CD4-positive, alpha-beta T cell treated with Interleukin-6 at 100 ng/mL for 8 hours (primary cell): ENCODE results near the gene LDLR.
"Not testable (repeated sequence)": the region's sequence is repeated elsewhere in the genome, so short reads cannot be mapped to it uniquely, and the experiment has no call there.

Source experiments
- DNase-seq: peaks from one replicate; pipeline ENCODE4 v3.0.0-alpha.2; 2020; ENCODE audit warnings: mixed read lengths, low spot score

The LDLR gene

GRCh38 chr19:11106477-11106876 is 17.2 kb downstream of the LDLR start:
- DNase-seq, result no peak

- no peak for DNase-seq
Observed at GRCh38 chr19:11108746-11109145, 19.5 kb downstream of the LDLR start.

DNA sequence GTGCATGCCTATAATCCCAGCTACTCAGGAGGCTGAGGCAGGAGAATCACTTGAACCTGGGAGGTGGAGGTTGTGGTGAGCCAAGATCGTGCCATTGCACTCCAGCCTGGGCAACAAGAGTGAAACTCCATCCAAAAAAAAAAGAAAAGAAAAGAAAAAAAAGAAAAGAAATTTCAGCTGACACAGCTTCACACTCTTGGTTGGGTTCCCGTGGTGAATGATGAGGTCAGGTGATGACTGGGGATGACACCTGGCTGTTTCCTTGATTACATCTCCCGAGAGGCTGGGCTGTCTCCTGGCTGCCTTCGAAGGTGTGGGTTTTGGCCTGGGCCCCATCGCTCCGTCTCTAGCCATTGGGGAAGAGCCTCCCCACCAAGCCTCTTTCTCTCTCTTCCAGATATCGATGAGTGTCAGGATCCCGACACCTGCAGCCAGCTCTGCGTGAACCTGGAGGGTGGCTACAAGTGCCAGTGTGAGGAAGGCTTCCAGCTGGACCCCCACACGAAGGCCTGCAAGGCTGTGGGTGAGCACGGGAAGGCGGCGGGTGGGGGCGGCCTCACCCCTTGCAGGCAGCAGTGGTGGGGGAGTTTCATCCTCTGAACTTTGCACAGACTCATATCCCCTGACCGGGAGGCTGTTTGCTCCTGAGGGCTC is 22.0 kb downstream of the LDLR start:
- no peak for DNase-seq

DNA sequence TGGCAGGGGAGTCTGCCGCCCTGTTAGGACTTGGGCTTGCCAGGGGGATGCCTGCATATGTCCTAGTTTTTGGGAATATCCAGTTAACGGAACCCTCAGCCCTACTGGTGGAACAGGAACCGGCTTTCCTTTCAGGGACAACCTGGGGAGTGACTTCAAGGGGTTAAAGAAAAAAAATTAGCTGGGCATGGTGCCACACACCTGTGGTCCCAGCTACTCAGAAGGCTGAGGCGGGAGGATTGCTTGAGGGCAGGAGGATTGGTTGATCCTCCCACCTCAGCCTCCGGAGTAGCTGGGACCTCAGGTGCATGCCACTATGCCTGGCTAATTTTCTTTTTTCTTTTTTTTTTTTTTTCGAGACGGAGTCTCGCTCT is 22.5 kb downstream of the LDLR start:
- no peak for DNase-seq

DNA sequence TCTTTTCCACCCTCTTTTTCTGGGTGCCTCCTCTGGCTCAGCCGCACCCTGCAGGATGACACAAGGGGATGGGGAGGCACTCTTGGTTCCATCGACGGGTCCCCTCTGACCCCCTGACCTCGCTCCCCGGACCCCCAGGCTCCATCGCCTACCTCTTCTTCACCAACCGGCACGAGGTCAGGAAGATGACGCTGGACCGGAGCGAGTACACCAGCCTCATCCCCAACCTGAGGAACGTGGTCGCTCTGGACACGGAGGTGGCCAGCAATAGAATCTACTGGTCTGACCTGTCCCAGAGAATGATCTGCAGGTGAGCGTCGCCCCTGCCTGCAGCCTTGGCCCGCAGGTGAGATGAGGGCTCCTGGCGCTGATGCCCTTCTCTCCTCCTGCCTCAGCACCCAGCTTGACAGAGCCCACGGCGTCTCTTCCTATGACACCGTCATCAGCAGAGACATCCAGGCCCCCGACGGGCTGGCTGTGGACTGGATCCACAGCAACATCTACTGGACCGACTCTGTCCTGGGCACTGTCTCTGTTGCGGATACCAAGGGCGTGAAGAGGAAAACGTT is 24.0 kb downstream of the LDLR start:
- no peak for DNase-seq

GRCh38 chr19:11115042-11115441 is 25.8 kb downstream of the LDLR start:
- DNase-seq, result no peak

DNA sequence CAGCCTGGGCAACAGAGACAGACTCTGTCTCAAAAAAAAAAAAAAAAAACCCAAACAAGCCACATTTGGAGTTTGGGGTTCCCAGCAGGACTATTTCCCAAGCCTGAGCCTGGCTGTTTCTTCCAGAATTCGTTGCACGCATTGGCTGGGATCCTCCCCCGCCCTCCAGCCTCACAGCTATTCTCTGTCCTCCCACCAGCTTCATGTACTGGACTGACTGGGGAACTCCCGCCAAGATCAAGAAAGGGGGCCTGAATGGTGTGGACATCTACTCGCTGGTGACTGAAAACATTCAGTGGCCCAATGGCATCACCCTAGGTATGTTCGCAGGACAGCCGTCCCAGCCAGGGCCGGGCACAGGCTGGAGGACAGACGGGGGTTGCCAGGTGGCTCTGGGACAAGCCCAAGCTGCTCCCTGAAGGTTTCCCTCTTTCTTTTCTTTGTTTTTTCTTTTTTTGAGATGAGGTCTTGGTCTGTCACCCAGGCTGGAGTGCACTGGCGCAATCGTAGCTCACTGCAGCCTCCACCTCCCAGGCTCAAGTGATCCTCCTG is 26.7 kb downstream of the LDLR start:
- no peak for DNase-seq

DNA sequence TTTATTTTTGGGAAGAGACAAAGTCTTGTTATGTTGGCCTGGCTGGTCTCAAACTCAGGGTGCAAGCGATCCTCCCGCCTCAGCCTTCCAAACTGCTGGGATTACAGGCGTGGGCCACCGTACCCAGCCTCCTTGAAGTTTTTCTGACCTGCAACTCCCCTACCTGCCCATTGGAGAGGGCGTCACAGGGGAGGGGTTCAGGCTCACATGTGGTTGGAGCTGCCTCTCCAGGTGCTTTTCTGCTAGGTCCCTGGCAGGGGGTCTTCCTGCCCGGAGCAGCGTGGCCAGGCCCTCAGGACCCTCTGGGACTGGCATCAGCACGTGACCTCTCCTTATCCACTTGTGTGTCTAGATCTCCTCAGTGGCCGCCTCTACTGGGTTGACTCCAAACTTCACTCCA is 27.2 kb downstream of the LDLR start:
- no peak for DNase-seq

DNA sequence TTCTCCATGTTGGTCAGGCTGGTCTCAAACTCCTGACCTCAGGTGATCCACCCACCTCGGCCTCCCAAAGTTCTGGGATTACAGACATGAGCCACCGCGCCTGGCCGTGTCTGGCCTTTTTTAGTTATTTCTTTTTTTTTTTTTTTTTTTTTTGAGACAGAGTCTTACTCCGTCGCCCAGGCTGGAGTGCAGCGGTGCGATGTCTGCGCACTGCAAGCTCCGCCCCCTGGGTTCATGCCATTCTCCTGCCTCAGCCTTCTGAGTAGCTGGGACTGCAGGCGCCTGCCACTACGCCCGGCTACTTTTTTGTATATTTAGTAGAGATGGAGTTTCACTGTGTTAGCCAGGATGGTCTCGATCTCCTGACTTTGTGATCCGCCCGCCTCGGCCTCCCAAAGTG is 32.7 kb downstream of the LDLR start:
- not testable (repeated sequence) for DNase-seq

DNA sequence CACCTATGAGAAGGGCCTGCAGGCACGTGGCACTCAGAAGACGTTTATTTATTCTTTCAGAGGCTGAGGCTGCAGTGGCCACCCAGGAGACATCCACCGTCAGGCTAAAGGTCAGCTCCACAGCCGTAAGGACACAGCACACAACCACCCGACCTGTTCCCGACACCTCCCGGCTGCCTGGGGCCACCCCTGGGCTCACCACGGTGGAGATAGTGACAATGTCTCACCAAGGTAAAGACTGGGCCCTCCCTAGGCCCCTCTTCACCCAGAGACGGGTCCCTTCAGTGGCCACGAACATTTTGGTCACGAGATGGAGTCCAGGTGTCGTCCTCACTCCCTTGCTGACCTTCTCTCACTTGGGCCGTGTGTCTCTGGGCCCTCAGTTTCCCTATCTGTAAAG is 33.9 kb downstream of the LDLR start:
- no peak for DNase-seq

DNA sequence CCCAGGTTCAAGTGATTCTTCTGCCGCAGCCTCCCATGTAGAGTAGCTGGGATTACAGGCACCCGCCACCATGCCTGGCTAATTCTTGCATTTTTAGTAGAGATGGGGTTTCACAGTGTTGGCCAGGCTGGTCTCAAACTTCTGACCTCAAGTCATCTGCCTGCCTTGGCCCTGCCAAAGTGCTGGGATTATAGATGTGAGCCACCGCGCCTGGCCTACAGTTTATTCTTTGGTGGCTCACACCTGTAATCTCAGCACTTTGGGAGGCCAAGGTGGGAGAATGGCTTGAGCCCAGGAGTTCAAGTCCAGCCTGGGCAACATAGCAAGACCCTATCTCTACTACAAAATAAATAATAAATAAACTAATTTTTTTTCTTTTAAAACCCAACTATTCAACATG is 34.9 kb downstream of the LDLR start:
- not testable (repeated sequence) for DNase-seq

DNA sequence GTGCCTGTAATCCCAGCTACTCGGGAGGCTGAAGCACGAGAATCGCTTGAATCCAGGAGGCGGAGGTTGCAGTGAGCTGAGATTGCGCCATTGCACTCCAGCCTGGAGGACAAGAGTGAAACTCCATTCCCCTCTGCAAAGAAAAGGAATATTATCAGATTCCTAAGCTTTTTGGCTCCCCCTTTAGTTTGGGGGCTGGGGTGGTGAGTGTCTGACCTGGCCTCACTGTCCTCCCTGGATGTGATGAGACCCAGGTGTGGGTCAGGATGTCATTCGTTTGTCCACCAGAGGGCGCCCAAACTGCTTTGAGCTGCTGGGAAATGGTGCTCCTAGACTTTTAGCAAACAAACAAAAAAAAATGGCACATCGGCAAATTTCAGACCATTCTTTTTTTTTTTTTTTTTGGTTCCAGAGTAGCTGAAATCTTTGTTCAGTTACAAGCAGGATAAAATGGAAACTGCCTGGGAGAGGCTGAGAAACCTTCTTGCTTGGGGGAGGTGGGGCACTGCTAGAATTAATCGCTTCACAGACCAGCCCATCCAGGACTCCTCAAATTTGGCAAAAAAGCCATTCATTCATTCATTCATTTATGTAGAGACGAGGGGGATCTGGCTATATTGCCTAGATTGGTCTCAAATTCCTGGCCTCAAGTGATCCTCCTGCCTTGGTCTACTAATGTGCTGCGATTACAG is 36.9 kb downstream of the LDLR start:
- DNase-seq, result peak; percentile 72

DNA sequence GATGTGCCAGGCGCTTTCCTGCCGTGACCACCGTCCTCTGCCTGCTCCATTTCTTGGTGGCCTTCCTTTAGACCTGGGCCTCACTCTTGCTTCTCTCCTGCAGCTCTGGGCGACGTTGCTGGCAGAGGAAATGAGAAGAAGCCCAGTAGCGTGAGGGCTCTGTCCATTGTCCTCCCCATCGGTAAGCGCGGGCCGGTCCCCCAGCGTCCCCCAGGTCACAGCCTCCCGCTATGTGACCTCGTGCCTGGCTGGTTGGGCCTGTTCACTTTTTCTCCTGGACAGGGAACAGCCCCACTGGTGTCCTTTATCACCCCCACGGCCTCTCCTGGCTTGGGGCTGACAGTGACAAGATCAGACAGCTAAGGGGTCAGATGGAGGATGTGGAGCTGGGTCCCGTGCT is 38.6 kb downstream of the LDLR start:
- no peak for DNase-seq

DNA sequence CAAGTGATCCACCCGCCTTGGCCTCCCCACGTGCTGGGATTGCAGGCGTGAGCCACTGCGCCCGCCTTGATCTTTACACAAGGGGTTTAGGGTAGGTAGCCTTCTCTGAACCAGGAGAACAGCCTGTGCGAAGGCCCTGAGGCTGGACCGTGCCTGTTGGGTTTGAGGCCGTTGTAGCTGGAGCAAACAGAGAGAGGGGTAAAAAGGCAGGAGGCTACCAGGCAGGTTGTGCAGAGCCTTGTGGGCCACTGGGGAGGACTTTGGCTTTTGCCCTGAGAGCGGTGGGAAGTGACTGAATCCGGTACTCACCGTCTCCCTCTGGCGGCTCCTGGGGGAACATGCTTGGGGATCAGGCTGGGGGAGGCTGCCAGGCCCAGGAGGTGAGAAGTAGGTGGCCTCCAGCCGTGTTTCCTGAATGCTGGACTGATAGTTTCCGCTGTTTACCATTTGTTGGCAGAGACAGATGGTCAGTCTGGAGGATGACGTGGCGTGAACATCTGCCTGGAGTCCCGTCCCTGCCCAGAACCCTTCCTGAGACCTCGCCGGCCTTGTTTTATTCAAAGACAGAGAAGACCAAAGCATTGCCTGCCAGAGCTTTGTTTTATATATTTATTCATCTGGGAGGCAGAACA is 41.7 kb downstream of the LDLR start:
- peak; percentile 66 for DNase-seq

DNA sequence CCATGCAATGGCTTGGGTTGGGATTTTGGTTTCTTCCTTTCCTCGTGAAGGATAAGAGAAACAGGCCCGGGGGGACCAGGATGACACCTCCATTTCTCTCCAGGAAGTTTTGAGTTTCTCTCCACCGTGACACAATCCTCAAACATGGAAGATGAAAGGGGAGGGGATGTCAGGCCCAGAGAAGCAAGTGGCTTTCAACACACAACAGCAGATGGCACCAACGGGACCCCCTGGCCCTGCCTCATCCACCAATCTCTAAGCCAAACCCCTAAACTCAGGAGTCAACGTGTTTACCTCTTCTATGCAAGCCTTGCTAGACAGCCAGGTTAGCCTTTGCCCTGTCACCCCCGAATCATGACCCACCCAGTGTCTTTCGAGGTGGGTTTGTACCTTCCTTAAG is 42.2 kb downstream of the LDLR start:
- DNase-seq, result no peak

- no peak for DNase-seq
Observed at GRCh38 chr19:11136400-11137101, 47.3 kb downstream of the LDLR start.

- DNase-seq, result peak; percentile 68
Observed at GRCh38 chr19:11137542-11138384, 48.5 kb downstream of the LDLR start.

GRCh38 chr19:11138601-11139300 is 49.5 kb downstream of the LDLR start:
- DNase-seq, result no peak

- DNase-seq, result not testable (repeated sequence)
Observed at GRCh38 chr19:11140023-11140538, 50.8 kb downstream of the LDLR start.

DNA sequence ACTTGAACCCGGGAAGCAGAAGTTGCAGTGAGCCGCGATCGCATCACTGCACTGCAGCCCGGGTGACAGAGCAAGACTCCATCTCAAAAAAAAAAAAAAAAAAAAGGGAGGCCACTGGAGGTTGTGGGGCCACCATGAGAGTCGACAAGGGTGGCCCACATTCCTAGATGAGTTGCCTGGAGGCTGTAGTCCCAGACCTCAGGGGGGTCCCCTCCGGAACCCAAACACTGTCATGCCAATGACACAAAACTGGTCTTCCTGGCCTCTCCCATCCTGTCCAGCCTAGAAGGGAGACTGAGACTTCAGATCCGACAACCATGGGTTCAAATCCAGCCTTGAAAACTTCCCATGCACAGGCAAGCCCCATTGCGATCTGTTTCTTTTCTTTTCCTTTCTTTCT is 51.6 kb downstream of the LDLR start:
- no peak for DNase-seq
